GM19099 (cell line): ENCODE results near the gene ELOVL6.
A peak's percentile ranks its signal among the peaks of the same experiment; 100 is the strongest.

Source experiments
- POLR2A ChIP-seq: IDR thresholded peaks from 3 replicates; pipeline ENCODE4 v1.6.1; 2011; ENCODE audit warnings: low read depth; ENCODE audit not compliant: insufficient read length; ENCODE audit errors: extremely low read depth

The ELOVL6 gene

GRCh38 chr4:110200689-110201088, 2.3 kb upstream of the ELOVL6 start:
- TF ChIP-seq POLR2A, result no peak

- TF ChIP-seq POLR2A, result no peak
Observed at GRCh38 chr4:110198049-110198434, 373 bp downstream of the ELOVL6 start.

DNA sequence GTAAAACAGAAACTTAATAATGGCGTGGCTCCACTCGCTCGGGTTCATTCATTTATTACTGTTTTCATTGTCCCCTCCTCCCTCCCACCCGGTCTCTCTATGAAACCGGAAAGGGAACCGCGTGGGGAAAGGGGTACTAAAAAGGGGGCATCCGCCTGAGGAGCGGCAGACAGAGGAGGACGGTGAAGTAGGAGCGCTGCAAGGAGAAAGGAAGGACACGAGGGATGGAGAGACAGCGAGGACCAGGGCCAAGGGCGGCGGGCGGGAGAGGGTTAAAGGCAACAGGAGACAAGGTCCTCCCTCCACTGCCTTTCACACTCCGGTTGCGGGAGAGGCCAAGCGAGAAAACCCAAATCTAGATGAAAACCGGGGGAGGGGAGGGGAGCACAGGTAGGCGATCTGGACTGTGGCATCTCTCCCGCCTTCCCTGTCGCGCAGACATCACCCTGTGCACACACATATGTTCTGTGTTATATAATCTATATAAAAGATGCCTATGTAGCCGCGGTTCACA, 829 bp downstream of the ELOVL6 start:
- TF ChIP-seq POLR2A, result peak; percentile 70

GRCh38 chr4:110196871-110197528, 1.4 kb downstream of the ELOVL6 start:
- peak; percentile 65 for TF ChIP-seq POLR2A

GRCh38 chr4:110196206-110196870, 2.1 kb downstream of the ELOVL6 start:
- no peak for TF ChIP-seq POLR2A

DNA sequence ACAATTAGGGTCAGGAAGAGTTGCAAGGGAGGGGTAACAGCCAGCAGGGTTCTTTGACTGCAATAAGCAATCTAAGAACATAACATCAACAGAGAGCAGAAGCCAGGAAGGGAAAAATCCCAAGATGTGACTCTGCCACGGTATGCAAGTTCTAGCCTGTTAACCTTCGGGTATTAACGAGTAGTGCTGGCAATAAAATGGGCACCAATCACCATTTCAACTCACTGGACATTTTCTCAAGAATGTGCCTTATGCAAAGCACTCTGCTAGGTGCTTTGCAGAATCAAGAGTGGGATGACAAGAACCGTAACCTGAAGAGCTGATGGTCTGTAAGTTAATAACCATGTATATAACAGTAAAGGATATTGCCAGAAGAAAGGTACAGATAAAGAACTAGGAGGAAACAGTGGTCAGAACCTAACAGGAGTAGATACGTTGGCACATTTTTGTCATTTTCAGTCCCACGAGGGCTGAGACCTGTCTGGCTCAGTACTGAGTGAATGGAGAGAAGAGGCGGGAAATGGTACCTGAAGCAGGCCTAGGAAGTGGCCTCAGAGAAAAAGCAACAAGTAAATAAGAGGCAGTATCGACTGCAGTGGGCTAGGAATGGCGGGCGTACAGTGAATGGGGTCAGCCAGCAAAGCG, 2.7 kb downstream of the ELOVL6 start:
- no peak for TF ChIP-seq POLR2A

GRCh38 chr4:110193822-110194761, 4.3 kb downstream of the ELOVL6 start:
- TF ChIP-seq POLR2A, result peak; percentile 93

DNA sequence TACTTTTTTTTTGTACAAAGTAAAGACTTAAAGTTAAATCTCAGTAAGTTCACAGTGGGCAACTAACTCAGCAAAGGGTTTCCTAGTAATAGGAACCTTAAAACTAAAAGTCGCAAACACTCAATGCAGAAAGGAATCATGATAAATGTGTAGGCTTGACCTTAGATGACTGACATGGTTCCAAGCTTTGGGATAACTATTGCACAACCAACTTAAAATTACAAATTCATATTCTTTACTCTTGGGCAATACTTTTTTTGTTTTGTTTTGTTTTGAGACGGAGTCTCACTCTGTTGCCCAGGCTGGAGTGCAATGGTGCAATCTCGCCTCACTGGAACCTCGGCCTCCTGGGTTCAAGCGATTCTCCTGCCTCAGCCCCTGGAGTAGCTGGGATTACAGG, 8.2 kb downstream of the ELOVL6 start:
- no peak for TF ChIP-seq POLR2A

- no peak for TF ChIP-seq POLR2A
Observed at GRCh38 chr4:110188113-110188512, 10.3 kb downstream of the ELOVL6 start.

GRCh38 chr4:110184791-110185155, 13.6 kb downstream of the ELOVL6 start:
- no peak for TF ChIP-seq POLR2A

DNA sequence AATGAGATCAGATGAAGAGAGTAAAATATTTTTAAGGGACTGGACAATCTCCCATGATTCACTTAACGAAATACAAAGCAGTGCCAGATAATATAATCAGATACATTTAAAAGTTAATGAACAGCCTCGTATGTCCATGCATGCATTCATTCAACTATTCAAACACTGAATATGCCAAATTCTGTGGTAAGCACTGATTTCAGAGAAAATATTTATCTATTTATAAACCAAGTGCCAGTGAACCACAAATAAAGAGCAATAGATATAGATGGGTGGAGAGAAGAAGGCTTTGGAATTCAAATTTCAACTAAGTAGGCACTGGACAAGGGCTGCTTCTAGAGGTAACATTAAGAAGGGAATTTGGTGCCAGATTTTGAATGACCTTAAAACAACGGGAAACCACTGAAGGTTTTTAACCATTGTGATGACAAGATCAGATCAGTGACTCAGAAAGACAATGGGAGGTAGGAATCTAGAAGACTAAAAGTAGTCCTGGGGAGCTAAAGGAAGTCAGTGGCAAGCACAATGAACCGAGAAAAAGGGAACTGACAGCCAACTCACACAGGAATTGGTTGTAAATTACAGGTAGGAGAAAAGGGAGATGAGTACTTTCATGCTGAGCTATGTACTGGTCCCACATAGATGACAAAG, 14.2 kb downstream of the ELOVL6 start:
- TF ChIP-seq POLR2A, result no peak

GRCh38 chr4:110183643-110184042, 14.8 kb downstream of the ELOVL6 start:
- TF ChIP-seq POLR2A, result no peak

GRCh38 chr4:110183058-110183457, 15.4 kb downstream of the ELOVL6 start:
- TF ChIP-seq POLR2A, result no peak

- TF ChIP-seq POLR2A, result no peak
Observed at GRCh38 chr4:110181890-110182289, 16.5 kb downstream of the ELOVL6 start.
